ENCODE results near the gene LGR6.
"Not testable (repeated sequence)": the region's sequence is repeated elsewhere in the genome, so short reads cannot be mapped to it uniquely, and the experiment has no call there.

The LGR6 gene

GRCh38 chr1:202242080-202242419 is 48.5 kb downstream of the LGR6 start:
- no peak for DNase-seq (ENCODE audit: low spot score)

- DNase-seq (ENCODE audit: low spot score), result no peak
These were observed 49.4 kb downstream of the LGR6 start for GRCh38 chr1:202243006-202243405.

GRCh38 chr1:202244841-202245261 is 51.3 kb downstream of the LGR6 start:
- DNase-seq (ENCODE audit: low spot score), result no peak

GRCh38 chr1:202245391-202245790 is 51.8 kb downstream of the LGR6 start:
- no peak for DNase-seq (ENCODE audit: low spot score)

- no peak for DNase-seq (ENCODE audit: low spot score)
These were observed 53.5 kb downstream of the LGR6 start for GRCh38 chr1:202247104-202247503.

- DNase-seq (ENCODE audit: low spot score), result no peak
These were observed 54.5 kb downstream of the LGR6 start for GRCh38 chr1:202247837-202248795.

- no peak for DNase-seq (ENCODE audit: low spot score)
These were observed 55.3 kb downstream of the LGR6 start for GRCh38 chr1:202248861-202249260.

GRCh38 chr1:202249436-202249835 is 55.8 kb downstream of the LGR6 start:
- DNase-seq (ENCODE audit: low spot score), result no peak

- no peak for DNase-seq (ENCODE audit: low spot score)
These were observed 56.2 kb downstream of the LGR6 start for GRCh38 chr1:202249846-202250245.

GRCh38 chr1:202250982-202251381 is 57.4 kb downstream of the LGR6 start:
- no peak for DNase-seq (ENCODE audit: low spot score)

- no peak for DNase-seq (ENCODE audit: low spot score)
These were observed 58.0 kb downstream of the LGR6 start for GRCh38 chr1:202251424-202252256.

GRCh38 chr1:202252271-202252670 is 58.7 kb downstream of the LGR6 start:
- DNase-seq (ENCODE audit: low spot score), result no peak

GRCh38 chr1:202254454-202255252 is 61.1 kb downstream of the LGR6 start:
- DNase-seq (ENCODE audit: low spot score), result no peak

- no peak for DNase-seq (ENCODE audit: low spot score)
These were observed 61.7 kb downstream of the LGR6 start for GRCh38 chr1:202255343-202255742.

GRCh38 chr1:202259705-202260104 is 66.1 kb downstream of the LGR6 start:
- DNase-seq (ENCODE audit: low spot score), result no peak

GRCh38 chr1:202261209-202261958 is 67.8 kb downstream of the LGR6 start:
- DNase-seq (ENCODE audit: low spot score), result not testable (repeated sequence)

GRCh38 chr1:202263628-202264027 is 70.0 kb downstream of the LGR6 start:
- DNase-seq (ENCODE audit: low spot score), result no peak

- DNase-seq (ENCODE audit: low spot score), result no peak
These were observed 70.7 kb downstream of the LGR6 start for GRCh38 chr1:202264300-202264699.

- no peak for DNase-seq (ENCODE audit: low spot score)
These were observed 71.1 kb downstream of the LGR6 start for GRCh38 chr1:202264726-202265125.

- DNase-seq (ENCODE audit: low spot score), result no peak
These were observed 72.6 kb downstream of the LGR6 start for GRCh38 chr1:202266061-202266765.

GRCh38 chr1:202268032-202268431 is 74.4 kb downstream of the LGR6 start:
- DNase-seq (ENCODE audit: low spot score), result no peak
